GM18873 (cell line): ENCODE measurements around the gene ZDHHC13.

ENCODE experiments used
- ATAC-seq: cut with Tn5 transposase; IDR thresholded peaks from one replicate; pipeline ENCODE4 v1.9.1; 2021; ENCODE audit warnings: mild to moderate bottlenecking, moderate library complexity, moderate number of reproducible peaks; ENCODE audit not compliant: unreplicated experiment, low FRiP score

The ZDHHC13 gene

GRCh38 chr11:19163617-19164016 lies 46.6 kb downstream of the ZDHHC13 start:
- no peak for ATAC-seq

GRCh38 chr11:19164230-19164855 lies 47.4 kb downstream of the ZDHHC13 start:
- ATAC-seq = no peak

- no peak for ATAC-seq
Observed at GRCh38 chr11:19164881-19165280, 47.9 kb downstream of the ZDHHC13 start.

- no peak for ATAC-seq
Observed at GRCh38 chr11:19168090-19168489, 51.1 kb downstream of the ZDHHC13 start.

- no peak for ATAC-seq
Observed at GRCh38 chr11:19173004-19173689, 56.2 kb downstream of the ZDHHC13 start.

- no peak for ATAC-seq
Observed at GRCh38 chr11:19173964-19174638, 57.1 kb downstream of the ZDHHC13 start.

GRCh38 chr11:19176629-19177186 lies 59.7 kb downstream of the ZDHHC13 start:
- ATAC-seq = no peak

- ATAC-seq = no peak
Observed at GRCh38 chr11:19181531-19182261, 64.7 kb downstream of the ZDHHC13 start.

- no peak for ATAC-seq
Observed at GRCh38 chr11:19183646-19184045, 66.7 kb downstream of the ZDHHC13 start.

- ATAC-seq = no peak
Observed at GRCh38 chr11:19185036-19185435, 68.1 kb downstream of the ZDHHC13 start.

- ATAC-seq = no peak
Observed at GRCh38 chr11:19185516-19186052, 68.6 kb downstream of the ZDHHC13 start.

GRCh38 chr11:19187114-19187832 lies 70.3 kb downstream of the ZDHHC13 start:
- ATAC-seq = no peak

- ATAC-seq = no peak
Observed at GRCh38 chr11:19187833-19188258, 70.9 kb downstream of the ZDHHC13 start.

GRCh38 chr11:19191530-19192169 lies 74.7 kb downstream of the ZDHHC13 start:
- no peak for ATAC-seq

GRCh38 chr11:19193916-19194315 lies 76.9 kb downstream of the ZDHHC13 start:
- no peak for ATAC-seq

- ATAC-seq = no peak
Observed at GRCh38 chr11:19194620-19195308, 77.8 kb downstream of the ZDHHC13 start.

GRCh38 chr11:19196432-19196831 lies 79.5 kb downstream of the ZDHHC13 start:
- ATAC-seq = no peak

GRCh38 chr11:19199048-19199447 lies 82.1 kb downstream of the ZDHHC13 start:
- ATAC-seq = no peak

GRCh38 chr11:19199771-19200170 lies 82.8 kb downstream of the ZDHHC13 start:
- ATAC-seq = no peak
